GM21367 (cell line): Measurements from ENCODE around the gene HMGCR.
A peak's percentile ranks its signal among the peaks of the same experiment; 100 is the strongest.

ENCODE experiments used
- ATAC-seq: cut with Tn5 transposase; IDR thresholded peaks from one replicate; pipeline ENCODE4 v1.9.1; 2021; ENCODE audit not compliant: unreplicated experiment

The HMGCR gene

GRCh38 chr5:75340714-75341478 is 3.9 kb downstream of the HMGCR start:
- ATAC-seq = no peak

GRCh38 chr5:75341934-75342333 is 4.9 kb downstream of the HMGCR start:
- no peak for ATAC-seq

- no peak for ATAC-seq
Measured at GRCh38 chr5:75342836-75343235, 5.8 kb downstream of the HMGCR start.

GRCh38 chr5:75348241-75348640 is 11.2 kb downstream of the HMGCR start:
- ATAC-seq = no peak

- ATAC-seq = no peak
Measured at GRCh38 chr5:75349663-75350062, 12.6 kb downstream of the HMGCR start.

- no peak for ATAC-seq
Measured at GRCh38 chr5:75351139-75351926, 14.3 kb downstream of the HMGCR start.

- ATAC-seq = no peak
Measured at GRCh38 chr5:75355236-75355635, 18.2 kb downstream of the HMGCR start.

GRCh38 chr5:75356719-75357118 is 19.7 kb downstream of the HMGCR start:
- ATAC-seq = no peak

GRCh38 chr5:75358117-75358516 is 21.1 kb downstream of the HMGCR start:
- no peak for ATAC-seq

GRCh38 chr5:75361310-75361709 is 24.3 kb downstream of the HMGCR start:
- no peak for ATAC-seq

- no peak for ATAC-seq
Measured at GRCh38 chr5:75362474-75362975, 25.5 kb downstream of the HMGCR start.

GRCh38 chr5:75363111-75363510 is 26.1 kb downstream of the HMGCR start:
- ATAC-seq = no peak

- no peak for ATAC-seq
Measured at GRCh38 chr5:75363726-75364495, 26.9 kb downstream of the HMGCR start.

GRCh38 chr5:75364571-75365280 is 27.7 kb downstream of the HMGCR start:
- ATAC-seq = no peak

GRCh38 chr5:75365740-75366139 is 28.7 kb downstream of the HMGCR start:
- ATAC-seq = no peak

GRCh38 chr5:75366787-75367186 is 29.8 kb downstream of the HMGCR start:
- ATAC-seq = peak; percentile 58

- ATAC-seq = no peak
Measured at GRCh38 chr5:75367401-75367800, 30.4 kb downstream of the HMGCR start.

GRCh38 chr5:75368391-75368790 is 31.4 kb downstream of the HMGCR start:
- no peak for ATAC-seq

- ATAC-seq = no peak
Measured at GRCh38 chr5:75373862-75374261, 36.8 kb downstream of the HMGCR start.

GRCh38 chr5:75374394-75374814 is 37.4 kb downstream of the HMGCR start:
- ATAC-seq = no peak

- ATAC-seq = no peak
Measured at GRCh38 chr5:75375414-75375813, 38.4 kb downstream of the HMGCR start.
